ENCODE results near the gene GRAMD2A.

Gene GRAMD2A

DNA sequence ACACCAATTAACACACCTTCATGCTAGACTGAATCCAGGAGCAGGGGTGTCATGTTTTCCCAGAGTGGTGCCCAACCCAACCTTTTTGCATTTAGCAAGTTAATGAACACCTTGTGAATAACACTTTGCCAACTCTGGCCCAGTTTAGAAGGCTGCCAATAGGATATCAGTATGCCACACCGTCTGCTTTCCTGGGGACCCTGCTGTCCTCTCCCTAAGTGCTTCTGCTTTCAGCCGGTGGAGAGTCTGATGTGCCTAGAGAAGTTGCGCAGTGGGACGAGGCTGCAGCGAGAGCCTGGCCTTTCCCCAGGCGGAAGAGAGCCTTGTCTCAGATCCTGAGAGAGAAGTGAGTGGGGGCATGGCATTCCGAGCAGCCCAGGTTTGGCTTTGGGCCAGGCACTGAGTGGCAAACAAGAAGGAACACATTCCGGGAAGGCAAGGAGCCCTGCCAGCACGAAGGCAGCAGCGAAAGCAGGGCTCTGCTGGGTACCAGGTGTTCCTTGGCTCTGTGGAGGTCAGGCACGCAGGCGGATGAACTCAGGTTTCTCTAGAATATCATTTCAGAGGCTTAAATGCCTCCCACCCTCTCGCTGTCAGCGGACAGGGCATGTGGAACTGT lies 42.5 kb downstream of the GRAMD2A start (continued):
- TF ChIP-seq, protein P1, sequence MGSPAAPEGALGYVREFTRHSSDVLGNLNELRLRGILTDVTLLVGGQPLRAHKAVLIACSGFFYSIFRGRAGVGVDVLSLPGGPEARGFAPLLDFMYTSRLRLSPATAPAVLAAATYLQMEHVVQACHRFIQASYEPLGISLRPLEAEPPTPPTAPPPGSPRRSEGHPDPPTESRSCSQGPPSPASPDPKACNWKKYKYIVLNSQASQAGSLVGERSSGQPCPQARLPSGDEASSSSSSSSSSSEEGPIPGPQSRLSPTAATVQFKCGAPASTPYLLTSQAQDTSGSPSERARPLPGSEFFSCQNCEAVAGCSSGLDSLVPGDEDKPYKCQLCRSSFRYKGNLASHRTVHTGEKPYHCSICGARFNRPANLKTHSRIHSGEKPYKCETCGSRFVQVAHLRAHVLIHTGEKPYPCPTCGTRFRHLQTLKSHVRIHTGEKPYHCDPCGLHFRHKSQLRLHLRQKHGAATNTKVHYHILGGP (tag by site-specific recombination; IDR thresholded peaks at IDR 0.05), result 0 out of 2 replicates have a peak, but pooled peaks have one; percentile 15
- TF ChIP-seq ZNF132 (tag by site-specific recombination; IDR thresholded peaks at IDR 0.05; ENCODE audit: borderline replicate concordance) (no peak), ZNF600 (tag by site-specific recombination; IDR thresholded peaks at IDR 0.05) (peak; percentile 50; the same call in 1 of the 2 replicates), IKZF3 (tag by site-specific recombination; IDR thresholded peaks at IDR 0.05) (no peak), SP7 (tag by site-specific recombination; IDR thresholded peaks at IDR 0.05) (0 out of 2 replicates have a peak, but pooled peaks have one; percentile 12), ZNF624 (tag by site-specific recombination; IDR thresholded peaks at IDR 0.05) (no peak), ZNF223 (tag by site-specific recombination; IDR thresholded peaks at IDR 0.05) (0 out of 2 replicates have a peak, but pooled peaks have one; percentile 20), ZFHX2 (tag by site-specific recombination; conservative IDR thresholded peaks at IDR 0.05) (peak; percentile 46; the same call in 1 of the 2 replicates), WT1 (tag by site-specific recombination; IDR thresholded peaks at IDR 0.05) (no peak), GLIS1 (tag by site-specific recombination; IDR thresholded peaks at IDR 0.05) (peak; percentile 53), ZNF37A (tag by site-specific recombination; IDR thresholded peaks at IDR 0.05) (no peak), PRDM1 (tag by site-specific recombination; IDR thresholded peaks at IDR 0.05) (peak; percentile 85), ZNF843 (tag by site-specific recombination; IDR thresholded peaks at IDR 0.05) (no peak), ZNF555 (tag by site-specific recombination; conservative IDR thresholded peaks at IDR 0.05) (no peak), ZFP3 (tag by site-specific recombination; IDR thresholded peaks at IDR 0.05; ENCODE audit: low read depth) (no peak), ZNF621 (tag by site-specific recombination; IDR thresholded peaks at IDR 0.05) (no peak), ZBTB20 (tag by site-specific recombination; IDR thresholded peaks at IDR 0.05) (peak; percentile 79), ZNF112 (tag by site-specific recombination; IDR thresholded peaks at IDR 0.05) (no peak), KLF8 (tag by site-specific recombination; IDR thresholded peaks at IDR 0.05) (no peak), ZNF830 (tag by site-specific recombination; IDR thresholded peaks at IDR 0.05; ENCODE audit: low read depth) (no peak), KLF10 (tag by site-specific recombination; IDR thresholded peaks at IDR 0.05) (no peak), ZNF24 (tag by site-specific recombination; IDR thresholded peaks at IDR 0.05) (no peak), ZNF221 (tag by site-specific recombination; IDR thresholded peaks at IDR 0.05; ENCODE audit: borderline replicate concordance) (no peak), GLI4 (tag by site-specific recombination; IDR thresholded peaks at IDR 0.05) (0 out of 2 replicates have a peak, but pooled peaks have one; percentile 32), GLIS2 (tag by site-specific recombination; IDR thresholded peaks at IDR 0.05) (peak; percentile 38; the same call in 1 of the 2 replicates), ZNF544 (tag by site-specific recombination; IDR thresholded peaks at IDR 0.05) (no peak), BCL11B (tag by site-specific recombination; IDR thresholded peaks at IDR 0.05; ENCODE audit: low read depth) (no peak)
- TF ChIP-seq, protein P2, sequence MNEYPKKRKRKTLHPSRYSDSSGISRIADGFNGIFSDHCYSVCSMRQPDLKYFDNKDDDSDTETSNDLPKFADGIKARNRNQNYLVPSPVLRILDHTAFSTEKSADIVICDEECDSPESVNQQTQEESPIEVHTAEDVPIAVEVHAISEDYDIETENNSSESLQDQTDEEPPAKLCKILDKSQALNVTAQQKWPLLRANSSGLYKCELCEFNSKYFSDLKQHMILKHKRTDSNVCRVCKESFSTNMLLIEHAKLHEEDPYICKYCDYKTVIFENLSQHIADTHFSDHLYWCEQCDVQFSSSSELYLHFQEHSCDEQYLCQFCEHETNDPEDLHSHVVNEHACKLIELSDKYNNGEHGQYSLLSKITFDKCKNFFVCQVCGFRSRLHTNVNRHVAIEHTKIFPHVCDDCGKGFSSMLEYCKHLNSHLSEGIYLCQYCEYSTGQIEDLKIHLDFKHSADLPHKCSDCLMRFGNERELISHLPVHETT (tag by site-specific recombination; IDR thresholded peaks at IDR 0.05), result no peak
- TF ChIP-seq, protein P3, sequence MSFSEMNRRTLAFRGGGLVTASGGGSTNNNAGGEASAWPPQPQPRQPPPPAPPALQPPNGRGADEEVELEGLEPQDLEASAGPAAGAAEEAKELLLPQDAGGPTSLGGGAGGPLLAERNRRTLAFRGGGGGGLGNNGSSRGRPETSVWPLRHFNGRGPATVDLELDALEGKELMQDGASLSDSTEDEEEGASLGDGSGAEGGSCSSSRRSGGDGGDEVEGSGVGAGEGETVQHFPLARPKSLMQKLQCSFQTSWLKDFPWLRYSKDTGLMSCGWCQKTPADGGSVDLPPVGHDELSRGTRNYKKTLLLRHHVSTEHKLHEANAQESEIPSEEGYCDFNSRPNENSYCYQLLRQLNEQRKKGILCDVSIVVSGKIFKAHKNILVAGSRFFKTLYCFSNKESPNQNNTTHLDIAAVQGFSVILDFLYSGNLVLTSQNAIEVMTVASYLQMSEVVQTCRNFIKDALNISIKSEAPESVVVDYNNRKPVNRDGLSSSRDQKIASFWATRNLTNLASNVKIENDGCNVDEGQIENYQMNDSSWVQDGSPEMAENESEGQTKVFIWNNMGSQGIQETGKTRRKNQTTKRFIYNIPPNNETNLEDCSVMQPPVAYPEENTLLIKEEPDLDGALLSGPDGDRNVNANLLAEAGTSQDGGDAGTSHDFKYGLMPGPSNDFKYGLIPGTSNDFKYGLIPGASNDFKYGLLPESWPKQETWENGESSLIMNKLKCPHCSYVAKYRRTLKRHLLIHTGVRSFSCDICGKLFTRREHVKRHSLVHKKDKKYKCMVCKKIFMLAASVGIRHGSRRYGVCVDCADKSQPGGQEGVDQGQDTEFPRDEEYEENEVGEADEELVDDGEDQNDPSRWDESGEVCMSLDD (tag by site-specific recombination; IDR thresholded peaks at IDR 0.05), result no peak
- TF ChIP-seq, protein P4, sequence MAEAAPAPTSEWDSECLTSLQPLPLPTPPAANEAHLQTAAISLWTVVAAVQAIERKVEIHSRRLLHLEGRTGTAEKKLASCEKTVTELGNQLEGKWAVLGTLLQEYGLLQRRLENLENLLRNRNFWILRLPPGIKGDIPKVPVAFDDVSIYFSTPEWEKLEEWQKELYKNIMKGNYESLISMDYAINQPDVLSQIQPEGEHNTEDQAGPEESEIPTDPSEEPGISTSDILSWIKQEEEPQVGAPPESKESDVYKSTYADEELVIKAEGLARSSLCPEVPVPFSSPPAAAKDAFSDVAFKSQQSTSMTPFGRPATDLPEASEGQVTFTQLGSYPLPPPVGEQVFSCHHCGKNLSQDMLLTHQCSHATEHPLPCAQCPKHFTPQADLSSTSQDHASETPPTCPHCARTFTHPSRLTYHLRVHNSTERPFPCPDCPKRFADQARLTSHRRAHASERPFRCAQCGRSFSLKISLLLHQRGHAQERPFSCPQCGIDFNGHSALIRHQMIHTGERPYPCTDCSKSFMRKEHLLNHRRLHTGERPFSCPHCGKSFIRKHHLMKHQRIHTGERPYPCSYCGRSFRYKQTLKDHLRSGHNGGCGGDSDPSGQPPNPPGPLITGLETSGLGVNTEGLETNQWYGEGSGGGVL (tag by site-specific recombination; IDR thresholded peaks at IDR 0.05), result peak; percentile 17; the same call in 1 of the 2 replicates
- TF ChIP-seq, protein P5, sequence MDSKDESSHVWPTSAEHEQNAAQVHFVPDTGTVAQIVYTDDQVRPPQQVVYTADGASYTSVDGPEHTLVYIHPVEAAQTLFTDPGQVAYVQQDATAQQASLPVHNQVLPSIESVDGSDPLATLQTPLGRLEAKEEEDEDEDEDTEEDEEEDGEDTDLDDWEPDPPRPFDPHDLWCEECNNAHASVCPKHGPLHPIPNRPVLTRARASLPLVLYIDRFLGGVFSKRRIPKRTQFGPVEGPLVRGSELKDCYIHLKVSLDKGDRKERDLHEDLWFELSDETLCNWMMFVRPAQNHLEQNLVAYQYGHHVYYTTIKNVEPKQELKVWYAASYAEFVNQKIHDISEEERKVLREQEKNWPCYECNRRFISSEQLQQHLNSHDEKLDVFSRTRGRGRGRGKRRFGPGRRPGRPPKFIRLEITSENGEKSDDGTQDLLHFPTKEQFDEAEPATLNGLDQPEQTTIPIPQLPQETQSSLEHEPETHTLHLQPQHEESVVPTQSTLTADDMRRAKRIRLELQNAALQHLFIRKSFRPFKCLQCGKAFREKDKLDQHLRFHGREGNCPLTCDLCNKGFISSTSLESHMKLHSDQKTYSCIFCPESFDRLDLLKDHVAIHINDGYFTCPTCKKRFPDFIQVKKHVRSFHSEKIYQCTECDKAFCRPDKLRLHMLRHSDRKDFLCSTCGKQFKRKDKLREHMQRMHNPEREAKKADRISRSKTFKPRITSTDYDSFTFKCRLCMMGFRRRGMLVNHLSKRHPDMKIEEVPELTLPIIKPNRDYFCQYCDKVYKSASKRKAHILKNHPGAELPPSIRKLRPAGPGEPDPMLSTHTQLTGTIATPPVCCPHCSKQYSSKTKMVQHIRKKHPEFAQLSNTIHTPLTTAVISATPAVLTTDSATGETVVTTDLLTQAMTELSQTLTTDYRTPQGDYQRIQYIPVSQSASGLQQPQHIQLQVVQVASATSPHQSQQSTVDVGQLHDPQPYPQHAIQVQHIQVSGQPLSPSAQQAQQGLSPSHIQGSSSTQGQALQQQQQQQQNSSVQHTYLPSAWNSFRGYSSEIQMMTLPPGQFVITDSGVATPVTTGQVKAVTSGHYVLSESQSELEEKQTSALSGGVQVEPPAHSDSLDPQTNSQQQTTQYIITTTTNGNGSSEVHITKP (tag by site-specific recombination; IDR thresholded peaks at IDR 0.05), result peak; percentile 66

Measured in HEK293 (cell line).